Duodenal mucosa (tissue), 2 donors: ENCODE measurements around the gene SNN.

Source experiments
- H3K27ac ChIP-seq: one replicate; pipeline ENCODE4 v1.7.0; 2013; ENCODE audit warnings: low read depth, low read length
- H3K27me3 ChIP-seq, 2 donors: one replicate each; pipeline ENCODE4 v1.7.0; 2013; ENCODE audit warnings: low read length in 2 of 2, control low read depth in 1 of 2; ENCODE audit not compliant: insufficient read depth in 2 of 2, control insufficient read depth in 1 of 2
- H3K36me3 ChIP-seq, 2 donors: one replicate each; pipeline ENCODE4 v1.7.0; 2013; ENCODE audit warnings: low read length in 2 of 2, control low read depth in 1 of 2; ENCODE audit not compliant: insufficient read depth in 2 of 2, control insufficient read depth in 1 of 2
- H3K4me1 ChIP-seq, 2 donors: one replicate each; pipeline ENCODE4 v1.7.0; 2013; ENCODE audit warnings: low read length in 2 of 2, control low read depth in 1 of 2; ENCODE audit not compliant: insufficient read depth in 2 of 2, control insufficient read depth in 1 of 2
- H3K4me3 ChIP-seq, 2 donors: one replicate each; pipeline ENCODE4 v1.7.0; 2013; ENCODE audit warnings: low read length in 2 of 2, low read depth in 1 of 2
- H3K9ac ChIP-seq, 2 donors: one replicate each; pipeline ENCODE4 v1.7.0; 2013; ENCODE audit warnings: low read length in 2 of 2, low read depth in 1 of 2
- H3K9me3 ChIP-seq, 2 donors: one replicate each; pipeline ENCODE4 v1.7.0; 2013; ENCODE audit warnings: low read length in 2 of 2, control low read depth in 1 of 2; ENCODE audit not compliant: control insufficient read depth in 1 of 2

Gene SNN

GRCh38 chr16:11715246-11715947, 47.1 kb downstream of the SNN start:
- H3K27me3 ChIP-seq, result no peaks in the 10 kb centered on the region
- peak overlapping the region in 1 of 2 donors; percentile 46 for H3K4me3 ChIP-seq
- H3K4me1 ChIP-seq, result peaks cover 24 to 26% of the 10 kb centered on the region in 2 donors
- H3K27ac ChIP-seq, result peak overlapping the region; percentile 13
- peak overlapping the region in 1 of 2 donors; percentile 36 for H3K9ac ChIP-seq
- H3K36me3 ChIP-seq, result peaks cover 7 to 55% of the 10 kb centered on the region in 2 donors
- no peaks in the 10 kb centered on the region for H3K9me3 ChIP-seq

GRCh38 chr16:11716336-11716735, 48.1 kb downstream of the SNN start:
- H3K9ac ChIP-seq, result peak overlapping the region; percentile 36 to 63
- H3K27me3 ChIP-seq, result no peaks in the 10 kb centered on the region
- peaks cover 10 to 55% of the 10 kb centered on the region in 2 donors for H3K36me3 ChIP-seq
- H3K4me1 ChIP-seq, result peaks cover 24 to 27% of the 10 kb centered on the region in 2 donors
- no peaks in the 10 kb centered on the region for H3K9me3 ChIP-seq
- peak overlapping the region in 1 of 2 donors; percentile 46 for H3K4me3 ChIP-seq
- no peak overlapping the region for H3K27ac ChIP-seq

- Histone ChIP-seq H3K36me3 (peaks cover 13 to 46% of the 10 kb centered on the region in 2 donors), H3K4me3 (no peak overlapping the region), H3K27me3 (no peaks in the 10 kb centered on the region), H3K27ac (no peak overlapping the region), H3K9me3 (no peaks in the 10 kb centered on the region), H3K4me1 (peaks cover 24 to 39% of the 10 kb centered on the region in 2 donors), H3K9ac (no peak overlapping the region)
These were observed 49.6 kb downstream of the SNN start for GRCh38 chr16:11717811-11718210.

GRCh38 chr16:11719171-11719570, 50.9 kb downstream of the SNN start:
- Histone ChIP-seq H3K36me3 (peaks cover 9 to 46% of the 10 kb centered on the region in 2 donors), H3K9me3 (no peaks in the 10 kb centered on the region), H3K4me1 (peaks cover 24 to 39% of the 10 kb centered on the region in 2 donors), H3K4me3 (no peak overlapping the region), H3K27me3 (no peaks in the 10 kb centered on the region), H3K9ac (no peak overlapping the region), H3K27ac (no peak overlapping the region)

- Histone ChIP-seq H3K9me3 (no peaks in the 10 kb centered on the region), H3K36me3 (peaks cover 9 to 51% of the 10 kb centered on the region in 2 donors), H3K9ac (peak overlapping the region in 1 of 2 donors; percentile 55), H3K27me3 (no peaks in the 10 kb centered on the region), H3K27ac (no peak overlapping the region), H3K4me1 (peaks cover 24 to 36% of the 10 kb centered on the region in 2 donors), H3K4me3 (no peak overlapping the region)
These were observed 51.5 kb downstream of the SNN start for GRCh38 chr16:11719762-11720161.

GRCh38 chr16:11721781-11722467, 53.7 kb downstream of the SNN start:
- Histone ChIP-seq H3K36me3 (peaks cover 14 to 58% of the 10 kb centered on the region in 2 donors), H3K9me3 (no peaks in the 10 kb centered on the region), H3K4me3 (no peak overlapping the region), H3K27me3 (no peaks in the 10 kb centered on the region), H3K27ac (no peak overlapping the region), H3K4me1 (peaks cover 17 to 29% of the 10 kb centered on the region in 2 donors), H3K9ac (no peak overlapping the region)

GRCh38 chr16:11722468-11722808, 54.2 kb downstream of the SNN start:
- Histone ChIP-seq H3K9ac (no peak overlapping the region), H3K27me3 (no peaks in the 10 kb centered on the region), H3K4me1 (peaks cover 17 to 29% of the 10 kb centered on the region in 2 donors), H3K36me3 (peaks cover 14 to 58% of the 10 kb centered on the region in 2 donors), H3K4me3 (no peak overlapping the region), H3K27ac (no peak overlapping the region), H3K9me3 (no peaks in the 10 kb centered on the region)

- no peak overlapping the region for H3K9ac ChIP-seq
- peaks cover 18 to 63% of the 10 kb centered on the region in 2 donors for H3K36me3 ChIP-seq
- no peak overlapping the region for H3K27ac ChIP-seq
- H3K9me3 ChIP-seq, result no peaks in the 10 kb centered on the region
- peaks cover 9 to 34% of the 10 kb centered on the region in 2 donors for H3K4me1 ChIP-seq
- no peaks in the 10 kb centered on the region for H3K27me3 ChIP-seq
- H3K4me3 ChIP-seq, result no peak overlapping the region
These were observed 57.2 kb downstream of the SNN start for GRCh38 chr16:11725457-11725856.

GRCh38 chr16:11726008-11726407, 57.8 kb downstream of the SNN start:
- Histone ChIP-seq H3K4me1 (peaks cover 12 to 36% of the 10 kb centered on the region in 2 donors), H3K9ac (no peak overlapping the region), H3K9me3 (no peaks in the 10 kb centered on the region), H3K36me3 (peaks cover 15 to 63% of the 10 kb centered on the region in 2 donors), H3K4me3 (no peak overlapping the region), H3K27ac (no peak overlapping the region), H3K27me3 (no peaks in the 10 kb centered on the region)

- Histone ChIP-seq H3K4me1 (peaks cover 32 to 40% of the 10 kb centered on the region in 2 donors), H3K4me3 (no peak overlapping the region), H3K9ac (no peak overlapping the region), H3K27me3 (no peaks in the 10 kb centered on the region), H3K9me3 (no peaks in the 10 kb centered on the region), H3K27ac (no peak overlapping the region), H3K36me3 (peaks cover 17 to 74% of the 10 kb centered on the region in 2 donors)
These were observed 59.7 kb downstream of the SNN start for GRCh38 chr16:11727796-11728543.
